GM19035 (cell line): ENCODE results near the gene TSHZ1.
A peak's percentile ranks its signal among the peaks of the same experiment; 100 is the strongest.

ENCODE experiments used
- ATAC-seq: cut with Tn5 transposase; IDR thresholded peaks from one replicate; pipeline ENCODE4 v1.9.1; 2021; ENCODE audit not compliant: unreplicated experiment

TSHZ1 gene

GRCh38 chr18:75207310-75208154 is 3.1 kb upstream of the TSHZ1 start:
- no peak for ATAC-seq

GRCh38 chr18:75208155-75208835 is 2.3 kb upstream of the TSHZ1 start:
- peak; percentile 8 for ATAC-seq

GRCh38 chr18:75208836-75209128 is 1.8 kb upstream of the TSHZ1 start:
- ATAC-seq: peak; percentile 39

GRCh38 chr18:75209129-75209950 is 1.3 kb upstream of the TSHZ1 start, which contains the start of gene PTGR3:
TSS of gene PTGR3 (minus strand) at chr18:75209139. CDS start at chr18:75209058, 81 bp downstream.
- peak; percentile 48 for ATAC-seq

GRCh38 chr18:75209951-75210258 is 692 bp upstream of the TSHZ1 start:
- ATAC-seq: no peak

- ATAC-seq: no peak
Observed at GRCh38 chr18:75211002-75211621, 515 bp downstream of the TSHZ1 start.

- no peak for ATAC-seq
Observed at GRCh38 chr18:75211626-75211952, 992 bp downstream of the TSHZ1 start.

- no peak for ATAC-seq
Observed at GRCh38 chr18:75211953-75212750, 1.6 kb downstream of the TSHZ1 start.

- ATAC-seq: no peak
Observed at GRCh38 chr18:75212751-75213090, 2.1 kb downstream of the TSHZ1 start.

GRCh38 chr18:75213611-75214331 is 3.2 kb downstream of the TSHZ1 start:
- ATAC-seq: no peak

- no peak for ATAC-seq
Observed at GRCh38 chr18:75214332-75214690, 3.7 kb downstream of the TSHZ1 start.

GRCh38 chr18:75214766-75215510 is 4.3 kb downstream of the TSHZ1 start:
- ATAC-seq: no peak

- no peak for ATAC-seq
Observed at GRCh38 chr18:75215663-75216062, 5.1 kb downstream of the TSHZ1 start.

GRCh38 chr18:75216212-75216910 is 5.8 kb downstream of the TSHZ1 start:
- no peak for ATAC-seq

- ATAC-seq: no peak
Observed at GRCh38 chr18:75216911-75217689, 6.5 kb downstream of the TSHZ1 start.

- ATAC-seq: no peak
Observed at GRCh38 chr18:75218065-75218923, 7.7 kb downstream of the TSHZ1 start.

- ATAC-seq: no peak
Observed at GRCh38 chr18:75219745-75220375, 9.3 kb downstream of the TSHZ1 start.
